Measurements from ENCODE around the gene ZNF433.

- TF ChIP-seq CTCF (IDR thresholded peaks at IDR 0.05) (no peak), SIN3A (IDR thresholded peaks at IDR 0.05; ENCODE audit: borderline replicate concordance, low read depth, low read length) (no peak), EP300 (IDR thresholded peaks at IDR 0.05; ENCODE audit: borderline replicate concordance in 1 of 2, low read depth in 1 of 2, low read length in 1 of 2) (no peak), USF1 (IDR thresholded peaks at IDR 0.05; ENCODE audit: borderline replicate concordance, low read depth) (no peak), RFX5 (IDR thresholded peaks at IDR 0.05; ENCODE audit: low read length) (no peak), REST (IDR thresholded peaks at IDR 0.05; ENCODE audit: low read depth, low read length) (no peak), EZH2phosphoT487 (IDR thresholded peaks at IDR 0.05; ENCODE audit: borderline replicate concordance, low read depth) (no peak), JUND (IDR thresholded peaks at IDR 0.05) (no peak), FOXM1 (IDR thresholded peaks at IDR 0.05; ENCODE audit: low read depth) (no peak)
These were observed 16.6 kb upstream of the ZNF433 start for GRCh38 chr19:12052091-12052496.

Measured in SK-N-SH (cell line).